Colonic mucosa (tissue), 4 donors: Measurements from ENCODE around the gene AVEN. TPM values are rescaled to one million over a fixed set of nuclear protein-coding genes. Genes with fewer than 3 reads are reported as not detected.

ENCODE experiments used
- DNase-seq: peaks from one replicate; pipeline ENCODE4 v3.0.0-alpha.2; 2020
- H3K27ac ChIP-seq: fragments of 200-600 bp; one replicate; pipeline ENCODE4 v1.8.0; 2021
- H3K27me3 ChIP-seq: fragments of 200-600 bp; one replicate; pipeline ENCODE4 v1.8.0; 2021
- H3K36me3 ChIP-seq: fragments of 200-600 bp; one replicate; pipeline ENCODE4 v1.8.0; 2021
- H3K4me1 ChIP-seq: fragments of 200-600 bp; one replicate; pipeline ENCODE4 v1.8.0; 2021; ENCODE audit warnings: mild to moderate bottlenecking
- H3K4me3 ChIP-seq: fragments of 200-600 bp; one replicate; pipeline ENCODE4 v1.8.0; 2021
- H3K9ac ChIP-seq, 2 donors: one replicate each; pipeline ENCODE4 v1.7.0; 2013; ENCODE audit warnings: control low read depth in 2 of 2, low read depth in 2 of 2, low read length in 2 of 2
- H3K9me3 ChIP-seq: fragments of 200-600 bp; one replicate; pipeline ENCODE4 v1.8.0; 2021
- intact Hi-C: fragments of 100-400 bp; cut with DNase I; formaldehyde crosslinking; loops from one replicate; pipeline ENCODE4 v1.14.1; 2022
- total RNA-seq, 2 donors: library from RNA; stranded (reverse); fragmentation: NEBNext Ultra II Directional in 1 of 2; extraction: Animal tissue kit (Norgen Biotek cat#: 25700) in 1 of 2; gene quantifications; one replicate each; pipeline ENCODE4 v1.2.1, GENCODE V29; 2021
- TF ChIP-seq, protein P1 (sequence below): fragments of 200-600 bp; IDR thresholded peaks from one replicate; pipeline ENCODE4 v1.8.0; 2022; ENCODE audit warnings: antibody characterized with exemption, mild to moderate bottlenecking
- donor health status: healthy.
- donor health status: DM: no; HTN: no; CAD: no.
- donor health status: DM: no; HTN: no; CAD: no.

Gene AVEN
- total RNA-seq, 2 donors from 2014 or later, result 10.0 to 13.9 TPM

DNA sequence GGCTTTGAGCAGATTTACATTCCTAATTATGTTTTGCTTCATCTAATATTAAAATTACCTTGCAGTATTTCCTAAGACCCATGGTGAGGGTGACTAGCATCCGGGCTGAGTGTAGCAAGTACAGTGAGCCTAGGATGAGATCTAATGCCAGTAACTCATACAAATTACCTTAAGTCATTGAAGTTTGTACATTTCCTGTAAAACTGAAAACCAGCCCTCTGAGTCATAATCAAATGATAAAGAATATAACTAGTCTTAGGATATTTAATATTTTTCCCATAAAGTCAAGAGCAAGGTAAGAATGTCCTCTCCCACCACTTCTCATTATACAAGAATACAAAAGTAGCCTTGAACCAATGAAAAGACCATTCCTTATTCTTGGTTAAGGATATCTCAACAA, 125.5 kb downstream of the AVEN start:
- no peak overlapping the region for H3K27ac ChIP-seq
- H3K27me3 ChIP-seq, result no peaks in the 10 kb centered on the region
- no peaks in the 10 kb centered on the region for H3K36me3 ChIP-seq
- no peak for DNase-seq
- TF ChIP-seq, protein P1, sequence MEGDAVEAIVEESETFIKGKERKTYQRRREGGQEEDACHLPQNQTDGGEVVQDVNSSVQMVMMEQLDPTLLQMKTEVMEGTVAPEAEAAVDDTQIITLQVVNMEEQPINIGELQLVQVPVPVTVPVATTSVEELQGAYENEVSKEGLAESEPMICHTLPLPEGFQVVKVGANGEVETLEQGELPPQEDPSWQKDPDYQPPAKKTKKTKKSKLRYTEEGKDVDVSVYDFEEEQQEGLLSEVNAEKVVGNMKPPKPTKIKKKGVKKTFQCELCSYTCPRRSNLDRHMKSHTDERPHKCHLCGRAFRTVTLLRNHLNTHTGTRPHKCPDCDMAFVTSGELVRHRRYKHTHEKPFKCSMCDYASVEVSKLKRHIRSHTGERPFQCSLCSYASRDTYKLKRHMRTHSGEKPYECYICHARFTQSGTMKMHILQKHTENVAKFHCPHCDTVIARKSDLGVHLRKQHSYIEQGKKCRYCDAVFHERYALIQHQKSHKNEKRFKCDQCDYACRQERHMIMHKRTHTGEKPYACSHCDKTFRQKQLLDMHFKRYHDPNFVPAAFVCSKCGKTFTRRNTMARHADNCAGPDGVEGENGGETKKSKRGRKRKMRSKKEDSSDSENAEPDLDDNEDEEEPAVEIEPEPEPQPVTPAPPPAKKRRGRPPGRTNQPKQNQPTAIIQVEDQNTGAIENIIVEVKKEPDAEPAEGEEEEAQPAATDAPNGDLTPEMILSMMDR, result no peak
- intact Hi-C loops, result no loop called here
- H3K9ac ChIP-seq, result no peak overlapping the region
- no peak overlapping the region for H3K4me3 ChIP-seq
- no peaks in the 10 kb centered on the region for H3K4me1 ChIP-seq
- no peaks in the 10 kb centered on the region for H3K9me3 ChIP-seq

DNA sequence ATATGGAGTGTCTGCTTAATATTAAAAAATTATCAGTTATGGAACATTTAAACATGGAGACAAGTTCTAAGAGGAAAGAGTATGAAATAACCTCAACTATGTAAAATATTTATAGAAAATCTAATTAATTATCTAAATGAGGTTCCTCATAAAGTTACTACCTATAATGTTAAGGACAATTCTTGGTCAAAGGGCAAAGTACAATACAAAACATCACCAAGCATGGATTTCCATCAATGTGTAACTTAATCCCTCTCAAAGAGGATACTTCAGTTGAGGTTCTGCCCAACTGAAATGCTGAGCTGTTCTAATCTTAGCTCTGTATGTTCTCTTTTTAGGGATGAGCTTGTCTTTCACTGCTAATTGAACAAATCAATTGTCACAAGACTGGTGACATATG, 126.7 kb downstream of the AVEN start:
- Histone ChIP-seq H3K4me3 (no peak overlapping the region), H3K4me1 (no peaks in the 10 kb centered on the region), H3K9me3 (no peaks in the 10 kb centered on the region), H3K9ac (no peak overlapping the region), H3K36me3 (no peaks in the 10 kb centered on the region), H3K27me3 (no peaks in the 10 kb centered on the region), H3K27ac (no peak overlapping the region)
- DNase-seq, result no peak
- intact Hi-C loops, result no loop called here
- TF ChIP-seq, protein P1, result no peak

- H3K4me1 ChIP-seq, result no peaks in the 10 kb centered on the region
- H3K4me3 ChIP-seq, result no peak overlapping the region
- no peaks in the 10 kb centered on the region for H3K9me3 ChIP-seq
- H3K27me3 ChIP-seq, result no peaks in the 10 kb centered on the region
- no peak for DNase-seq
- no peak overlapping the region for H3K9ac ChIP-seq
- TF ChIP-seq, protein P1, result no peak
- H3K27ac ChIP-seq, result no peak overlapping the region
- intact Hi-C loops, result no loop called here
- no peaks in the 10 kb centered on the region for H3K36me3 ChIP-seq
Measured at GRCh38 chr15:33910741-33911140, 128.3 kb downstream of the AVEN start.

DNA sequence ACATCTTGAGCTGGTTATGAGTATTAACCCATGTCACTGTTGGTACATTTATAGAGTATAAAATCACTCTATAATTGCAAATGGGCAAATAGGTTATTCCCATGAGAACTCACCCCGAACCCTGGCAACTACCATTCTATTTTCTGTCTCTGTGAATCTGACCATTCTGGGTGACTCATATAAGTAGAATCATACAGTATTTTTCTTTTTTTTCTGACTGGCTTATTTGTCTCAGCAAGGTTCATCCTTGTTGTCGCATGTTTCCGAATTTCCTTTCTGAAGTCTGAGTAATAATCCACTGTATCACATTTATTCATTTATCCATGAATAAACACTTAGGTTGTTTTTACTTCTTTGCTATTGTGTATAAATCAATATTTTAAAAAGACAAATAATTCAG, 130.6 kb downstream of the AVEN start:
- no peak overlapping the region for H3K27ac ChIP-seq
- TF ChIP-seq, protein P1, result no peak
- H3K9ac ChIP-seq, result no peak overlapping the region
- intact Hi-C loops, result no loop called here
- H3K27me3 ChIP-seq, result no peaks in the 10 kb centered on the region
- no peaks in the 10 kb centered on the region for H3K4me1 ChIP-seq
- H3K36me3 ChIP-seq, result no peaks in the 10 kb centered on the region
- H3K9me3 ChIP-seq, result no peaks in the 10 kb centered on the region
- H3K4me3 ChIP-seq, result no peak overlapping the region
- DNase-seq, result no peak

DNA sequence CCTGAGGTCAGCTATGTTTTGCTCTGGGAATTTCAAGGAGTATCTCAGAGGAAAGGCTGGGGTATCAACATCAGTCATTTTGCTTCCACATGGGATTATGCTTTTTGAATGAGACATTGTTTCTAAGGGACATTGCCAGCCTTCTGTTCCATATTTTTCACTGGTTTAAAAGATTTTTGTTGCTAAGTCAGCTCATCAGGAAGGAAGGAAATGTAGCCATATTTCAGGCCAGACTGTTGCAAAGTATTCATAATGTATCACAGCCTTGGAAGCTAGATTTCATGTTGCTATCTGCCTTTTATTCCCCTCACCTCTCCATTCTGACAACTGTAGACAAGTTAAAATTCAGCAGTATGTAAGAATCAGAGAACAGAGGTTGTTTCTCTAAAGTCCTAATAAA, 131.7 kb downstream of the AVEN start:
- TF ChIP-seq, protein P1, result no peak
- H3K4me3 ChIP-seq, result no peak overlapping the region
- no peaks in the 10 kb centered on the region for H3K27me3 ChIP-seq
- intact Hi-C loops, result no loop called here
- H3K36me3 ChIP-seq, result no peaks in the 10 kb centered on the region
- H3K27ac ChIP-seq, result no peak overlapping the region
- no peak overlapping the region for H3K9ac ChIP-seq
- no peak for DNase-seq
- no peaks in the 10 kb centered on the region for H3K4me1 ChIP-seq
- no peaks in the 10 kb centered on the region for H3K9me3 ChIP-seq

- Histone ChIP-seq H3K27ac (no peak overlapping the region), H3K9ac (no peak overlapping the region), H3K9me3 (no peaks in the 10 kb centered on the region), H3K4me1 (no peaks in the 10 kb centered on the region), H3K27me3 (no peaks in the 10 kb centered on the region), H3K36me3 (no peaks in the 10 kb centered on the region), H3K4me3 (no peak overlapping the region)
- DNase-seq, result no peak
- intact Hi-C loops, result no loop called here
- TF ChIP-seq, protein P1, result no peak
Measured at GRCh38 chr15:33903661-33904060, 135.3 kb downstream of the AVEN start.
